Activated naive CD8-positive, alpha-beta T cell treated with anti-CD3 and anti-CD28 coated beads, Interleukin-2, amount 50 U/mL, for 16 hours (primary cell): Measurements from ENCODE around the gene CBFA2T3.
"Not testable (repeated sequence)": the region's sequence is repeated elsewhere in the genome, so short reads cannot be mapped to it uniquely, and the experiment has no call there.

Source experiments
- DNase-seq: peaks from one replicate; pipeline ENCODE4 v3.0.0-alpha.2; 2020; ENCODE audit warnings: low read depth, low spot score

The CBFA2T3 gene

GRCh38 chr16:88909431-88910210 lies 67.4 kb downstream of the CBFA2T3 start:
- DNase-seq = no peak

DNA sequence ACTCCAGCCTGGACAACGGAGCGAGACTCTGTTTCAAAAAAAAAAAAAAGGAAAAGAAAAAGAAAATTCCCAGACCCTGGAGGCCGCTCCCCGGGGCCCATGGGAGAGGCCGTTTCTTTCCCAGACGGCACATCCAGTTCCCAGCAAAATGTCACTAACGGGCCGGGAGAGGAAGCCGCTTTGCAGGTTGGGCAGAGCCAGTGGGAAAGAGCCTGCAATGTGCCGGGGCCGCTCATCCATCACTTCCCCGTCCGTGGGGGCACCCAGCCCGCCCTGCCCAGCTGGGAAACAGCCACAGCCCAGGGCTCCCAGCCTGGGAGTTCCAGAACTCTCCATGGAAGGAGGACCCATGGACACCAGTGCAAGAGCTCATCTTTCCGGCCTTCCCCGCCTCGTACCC lies 68.7 kb downstream of the CBFA2T3 start:
- DNase-seq = no peak

GRCh38 chr16:88907768-88908167 lies 69.2 kb downstream of the CBFA2T3 start:
- no peak for DNase-seq

DNA sequence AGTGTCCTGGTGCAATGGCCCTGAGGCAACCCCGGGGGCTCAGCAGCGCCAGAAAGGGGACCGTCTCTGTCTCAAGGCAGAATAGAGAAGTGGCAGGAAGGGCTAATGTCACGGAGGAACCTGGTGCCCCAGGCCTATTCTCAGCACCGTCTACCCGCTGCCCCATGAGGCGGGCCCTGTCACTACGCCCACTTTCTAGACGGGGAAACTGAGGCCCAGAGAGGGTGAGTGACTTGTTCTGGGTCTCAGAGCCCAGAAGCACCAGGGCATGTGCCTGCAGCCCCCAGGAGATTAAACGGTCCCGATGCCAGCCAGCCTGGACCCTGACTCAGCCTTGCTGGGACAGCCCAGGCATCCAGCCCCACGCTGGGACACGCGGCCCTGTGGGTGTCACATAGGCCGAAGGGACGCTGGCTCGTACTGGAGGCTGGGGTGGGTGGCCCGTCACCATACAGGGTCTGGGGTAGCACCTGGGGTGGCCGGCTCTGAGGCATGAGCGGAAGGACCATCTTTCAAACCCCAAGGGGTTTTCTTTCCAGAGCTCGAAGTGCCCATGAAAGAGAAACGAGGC lies 70.4 kb downstream of the CBFA2T3 start:
- no peak for DNase-seq

DNA sequence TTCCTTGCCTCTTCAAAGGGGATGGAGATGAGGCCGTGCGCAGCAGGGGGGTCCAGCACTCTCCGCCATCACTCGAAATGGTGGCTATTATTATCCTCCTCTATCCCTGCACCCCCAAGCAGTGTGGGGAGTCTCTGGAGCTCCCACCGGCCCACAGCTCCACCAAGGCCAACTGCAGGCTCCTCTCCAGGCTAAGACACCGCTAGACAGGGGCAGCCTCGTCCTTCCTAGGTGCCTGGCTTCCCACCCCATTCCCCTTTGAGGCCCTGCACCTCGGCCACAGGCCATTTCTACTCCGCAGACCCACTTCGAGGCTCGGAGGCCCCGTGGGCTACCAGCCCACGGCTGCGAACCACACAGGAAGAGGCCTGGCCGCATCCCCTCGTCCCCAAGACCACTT lies 71.0 kb downstream of the CBFA2T3 start:
- no peak for DNase-seq

DNA sequence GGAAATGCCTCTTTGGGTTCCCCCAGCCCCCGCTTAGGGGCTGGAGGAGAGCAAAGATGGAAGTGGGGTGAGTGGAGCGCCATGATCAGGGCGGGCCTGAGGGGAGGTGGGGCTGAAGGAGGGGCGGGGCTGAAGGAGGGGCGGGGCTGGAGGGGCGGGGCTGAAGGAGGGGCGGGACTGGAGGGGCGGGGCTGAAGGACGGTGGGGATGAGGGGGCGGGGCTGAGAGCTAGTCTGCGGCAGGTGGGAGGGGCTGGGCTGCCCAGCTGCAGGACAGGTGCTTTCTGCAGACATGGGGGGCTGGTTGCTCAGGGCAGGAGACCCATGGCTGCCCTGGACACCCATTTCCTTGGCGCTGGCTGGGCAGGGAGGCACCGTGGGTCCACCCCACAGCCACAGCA lies 71.4 kb downstream of the CBFA2T3 start:
- DNase-seq = no peak

- no peak for DNase-seq
Observed at GRCh38 chr16:88904676-88905365, 72.2 kb downstream of the CBFA2T3 start.

DNA sequence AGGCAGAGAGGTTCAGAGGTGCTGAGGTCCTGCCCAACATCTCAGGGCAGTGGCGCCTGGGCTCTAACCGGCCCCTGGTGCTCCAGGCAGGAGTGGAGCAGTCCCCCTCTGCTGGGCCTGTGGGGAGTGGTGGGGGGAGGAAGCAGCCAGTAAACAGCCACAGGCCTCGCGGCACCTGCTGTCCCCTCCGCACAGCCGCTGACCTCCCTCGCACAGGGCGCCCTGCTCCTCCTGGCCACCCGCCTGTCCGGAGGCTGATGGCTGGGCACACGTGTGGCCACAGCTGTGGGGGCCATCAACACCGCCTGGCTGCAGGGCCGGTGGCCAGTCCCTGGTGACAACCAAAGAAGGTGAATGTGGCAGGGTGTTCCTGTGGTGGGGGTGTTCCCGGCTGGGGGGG lies 73.7 kb downstream of the CBFA2T3 start:
- no peak for DNase-seq

GRCh38 chr16:88902744-88903143 lies 74.3 kb downstream of the CBFA2T3 start:
- DNase-seq = no peak

GRCh38 chr16:88901718-88902337 lies 75.2 kb downstream of the CBFA2T3 start:
- no peak for DNase-seq

DNA sequence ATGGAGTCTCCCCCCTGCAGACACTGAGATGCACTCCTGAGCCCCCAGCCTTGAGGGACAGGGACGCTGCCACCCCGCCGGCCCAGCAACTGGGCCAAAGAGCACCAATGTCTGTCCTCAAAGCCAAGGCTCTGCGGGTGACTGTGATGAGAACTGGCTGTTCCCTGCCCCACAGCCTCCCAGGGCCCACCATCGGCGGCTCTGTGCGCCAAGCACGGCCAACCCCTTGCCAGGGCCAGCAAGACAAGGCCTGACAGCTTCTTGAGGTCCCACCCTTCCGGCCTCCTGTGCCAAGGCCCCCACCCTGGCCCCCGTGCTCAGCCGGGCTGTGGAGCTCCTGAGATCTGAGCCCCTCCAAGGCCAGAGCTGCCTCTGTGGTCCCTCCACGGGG lies 76.3 kb downstream of the CBFA2T3 start:
- DNase-seq = no peak

DNA sequence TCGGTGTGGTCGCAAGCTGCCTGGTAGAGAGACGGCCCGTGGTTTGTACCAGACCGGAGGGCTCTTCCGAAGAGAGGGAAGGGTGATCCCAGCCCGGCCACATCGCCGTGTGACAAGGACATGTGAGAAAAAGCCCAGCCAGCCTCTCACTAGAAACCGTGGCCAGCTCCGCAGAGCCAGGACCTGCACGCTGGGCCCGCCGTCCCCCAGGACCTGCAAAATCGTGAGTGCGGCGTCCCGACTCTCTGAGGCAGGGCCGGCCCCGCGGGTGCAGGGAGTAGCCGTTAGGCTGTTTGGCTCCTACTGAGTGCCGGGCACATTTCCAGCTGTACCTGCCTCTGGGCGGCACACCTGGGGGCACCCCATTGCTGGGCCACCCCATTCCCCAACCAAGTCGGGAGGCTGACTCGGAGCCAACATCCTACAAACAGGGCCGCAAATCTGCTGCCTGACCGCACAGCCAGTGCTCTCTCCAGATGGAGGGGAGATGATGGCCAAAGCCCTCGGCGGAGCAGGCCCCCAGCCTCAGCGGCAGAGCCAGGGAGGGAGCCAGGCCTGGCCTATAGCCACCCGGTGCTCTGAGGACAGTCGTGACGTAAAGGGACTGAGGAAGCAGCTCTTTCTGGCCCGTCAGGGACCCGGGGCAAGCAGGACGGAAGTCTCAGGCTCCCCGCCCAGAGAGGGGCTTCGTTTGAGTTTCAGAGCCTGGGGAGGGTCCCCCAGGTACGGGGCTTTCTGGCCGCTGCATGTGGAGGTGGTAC lies 76.9 kb downstream of the CBFA2T3 start:
- no peak for DNase-seq

GRCh38 chr16:88897696-88898425 lies 79.1 kb downstream of the CBFA2T3 start:
- DNase-seq = no peak

DNA sequence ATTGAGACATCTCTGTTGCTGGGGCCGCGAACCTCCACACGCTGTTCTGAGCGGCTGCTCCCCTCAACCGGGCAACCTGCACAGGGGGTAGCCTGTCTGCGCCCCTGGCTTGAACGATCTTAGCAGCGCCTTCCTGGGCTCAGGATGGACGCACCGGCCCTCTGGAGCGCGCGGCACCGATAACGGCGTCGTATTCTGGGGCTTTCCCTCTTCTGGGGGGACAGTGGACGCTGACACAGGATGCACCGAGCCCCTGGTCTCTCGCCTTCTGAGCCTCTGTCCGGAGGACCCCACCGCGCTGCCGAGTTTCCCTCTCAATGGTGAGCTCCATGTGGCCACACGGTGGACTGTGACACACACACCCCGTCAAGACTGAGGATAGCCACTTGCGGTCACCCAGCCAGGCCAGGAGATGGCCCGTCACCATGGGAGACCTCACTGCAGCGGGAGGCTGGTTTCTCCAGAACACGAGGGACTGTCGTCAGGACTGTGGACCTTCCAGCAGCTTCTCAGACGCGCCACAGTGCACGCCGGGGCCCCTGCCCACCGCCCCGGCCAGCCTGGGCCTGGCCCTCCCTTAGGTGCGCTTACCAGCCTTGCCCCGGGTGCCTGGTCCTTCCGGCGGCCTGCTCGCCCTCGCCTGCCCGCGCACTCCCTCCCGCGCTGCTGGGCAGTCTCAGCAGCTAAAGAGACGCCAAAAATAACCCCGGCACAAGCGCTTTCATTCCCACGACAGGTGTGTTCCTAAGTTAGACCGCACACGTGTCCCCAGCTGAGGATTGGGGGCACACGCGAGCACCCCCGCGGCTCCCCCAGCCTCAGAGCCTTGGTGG lies 80.6 kb downstream of the CBFA2T3 start:
- no peak for DNase-seq

DNA sequence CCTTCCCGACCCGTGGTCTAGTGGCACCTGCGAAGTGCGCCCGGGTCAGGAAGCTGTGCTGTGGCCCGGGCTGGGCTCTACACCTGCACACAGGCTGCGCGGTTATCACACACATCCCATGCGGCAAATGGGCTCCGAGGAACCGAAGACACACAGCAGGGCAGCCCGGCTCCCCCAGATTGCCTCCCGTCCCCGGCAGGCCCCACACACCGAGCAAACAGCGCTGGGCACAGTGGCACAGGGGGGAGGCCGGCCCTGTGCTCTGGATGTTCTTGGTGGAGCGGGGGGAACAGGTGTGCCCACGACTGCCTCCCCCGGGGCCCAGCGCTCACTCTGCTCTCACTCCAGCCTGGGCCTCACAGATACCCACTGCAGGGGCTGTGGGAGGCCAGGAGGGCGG lies 81.7 kb downstream of the CBFA2T3 start:
- no peak for DNase-seq

- DNase-seq = no peak
Observed at GRCh38 chr16:88894681-88895300, 82.2 kb downstream of the CBFA2T3 start.

- DNase-seq = not testable (repeated sequence)
Observed at GRCh38 chr16:88894266-88894665, 82.7 kb downstream of the CBFA2T3 start.

GRCh38 chr16:88893127-88893968 lies 83.7 kb downstream of the CBFA2T3 start:
- no peak for DNase-seq

DNA sequence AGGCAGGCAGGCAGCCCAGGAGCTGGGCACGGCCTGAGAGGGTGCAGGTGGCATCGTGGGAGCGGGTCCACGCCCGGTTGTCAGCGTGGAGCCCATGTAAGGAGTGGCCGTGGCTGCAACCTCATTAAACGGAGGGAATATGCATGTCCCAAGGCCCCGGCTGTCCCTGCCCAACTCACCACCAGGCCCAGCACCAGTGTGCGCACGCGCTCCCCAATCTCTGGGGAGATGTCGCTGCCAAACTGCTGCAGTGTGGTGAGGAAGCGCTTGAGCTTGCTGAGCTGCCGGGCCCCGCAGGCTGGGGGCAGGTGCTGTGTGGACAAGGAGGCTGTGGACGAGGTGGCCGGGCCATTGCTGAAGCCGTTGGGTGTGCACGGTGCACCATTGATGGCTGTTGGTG lies 84.9 kb downstream of the CBFA2T3 start:
- DNase-seq = no peak
